Stimulated activated naive CD4-positive, alpha-beta T cell (primary cell): ENCODE results near the gene NELL2.
"Not testable (repeated sequence)": the region's sequence is repeated elsewhere in the genome, so short reads cannot be mapped to it uniquely, and the experiment has no call there.

ENCODE experiments used
- DNase-seq, 6 experiments: peaks; one replicate each; lab custom pipeline; 2025; lab: John Stamatoyannopoulos, UW

NELL2 gene

DNA sequence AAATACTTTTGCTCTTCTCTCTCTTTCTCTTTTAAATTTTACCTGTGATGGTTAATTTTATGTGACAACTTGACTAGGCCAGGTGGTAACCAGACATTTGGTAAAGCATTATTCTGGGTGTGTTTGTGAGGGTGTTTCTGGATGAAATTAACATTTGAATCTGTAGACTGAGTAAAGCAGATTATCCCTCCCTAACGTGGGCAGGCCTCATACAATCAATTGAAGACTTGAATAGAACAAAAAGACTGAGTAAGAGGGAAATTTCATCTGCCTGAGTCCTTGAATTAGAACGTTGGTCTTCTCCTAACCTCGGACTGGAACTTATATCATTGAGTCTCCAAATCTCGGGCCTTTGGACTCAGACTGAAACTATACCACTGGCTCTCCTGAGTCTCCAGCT lies 182.1 kb downstream of the NELL2 start:
- no peak for DNase-seq

- no peak for DNase-seq
Observed at GRCh38 chr12:44689587-44689986, 186.5 kb downstream of the NELL2 start.

GRCh38 chr12:44686821-44687432 lies 189.2 kb downstream of the NELL2 start:
- not testable (repeated sequence) for DNase-seq

- DNase-seq: no peak
Observed at GRCh38 chr12:44677724-44678123, 198.4 kb downstream of the NELL2 start.

DNA sequence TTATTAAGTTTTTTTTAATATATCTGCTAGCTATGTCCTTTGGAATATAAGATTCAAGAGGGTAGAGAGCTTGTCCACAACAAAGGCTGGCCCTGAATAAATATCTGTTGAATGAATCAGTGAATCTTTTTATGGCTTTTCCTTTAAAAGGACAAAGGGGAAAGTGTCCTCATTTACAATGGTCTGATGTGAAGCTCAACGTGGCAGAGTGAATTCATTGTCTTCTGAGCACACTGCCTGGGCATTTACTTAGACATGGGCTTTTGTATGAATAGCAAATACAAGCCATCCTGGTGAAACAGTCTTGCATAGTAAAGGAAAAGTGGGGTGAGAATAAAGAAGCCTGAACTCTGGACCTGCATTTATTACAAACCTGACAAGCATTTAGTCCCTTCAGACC lies 201.2 kb downstream of the NELL2 start:
- DNase-seq: no peak

DNA sequence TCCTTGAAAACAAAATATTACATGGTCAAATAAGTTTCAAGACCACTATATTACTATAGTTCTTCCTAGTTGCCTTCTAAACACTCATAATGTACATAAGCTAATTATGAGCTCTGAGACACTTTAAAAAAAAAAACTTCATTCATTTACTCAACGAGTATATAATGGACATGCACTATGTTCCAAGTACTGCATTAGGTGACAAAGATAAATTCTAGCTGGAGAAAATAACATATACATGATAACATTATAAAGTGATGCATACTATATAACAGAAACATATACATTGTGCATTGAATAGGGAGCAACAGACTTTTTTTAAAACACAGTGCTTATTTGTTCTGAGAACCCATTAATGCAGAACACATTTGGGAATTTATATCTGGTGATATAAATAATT lies 202.3 kb downstream of the NELL2 start:
- no peak for DNase-seq

GRCh38 chr12:44672042-44672441 lies 204.1 kb downstream of the NELL2 start:
- DNase-seq: no peak

DNA sequence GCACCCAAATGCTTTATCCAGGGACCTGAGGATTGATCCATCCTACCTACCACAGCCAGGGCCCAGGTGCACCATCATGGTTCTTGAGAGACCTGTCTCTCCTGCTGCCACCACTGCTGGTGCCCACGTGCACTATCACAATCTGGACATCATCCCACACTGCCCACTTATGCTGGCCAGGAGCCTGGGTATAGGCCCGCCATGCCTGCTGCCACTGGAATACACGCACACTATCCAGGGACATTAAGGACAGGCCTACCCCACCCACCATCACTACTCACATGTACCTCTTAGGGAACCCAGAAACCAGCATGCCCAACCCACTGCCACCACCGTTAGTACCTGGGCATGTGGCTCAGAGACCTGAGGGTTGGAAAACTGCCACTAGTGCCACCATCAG lies 207.7 kb downstream of the NELL2 start:
- no peak for DNase-seq

- no peak for DNase-seq
Observed at GRCh38 chr12:44667461-44667860, 208.7 kb downstream of the NELL2 start.

DNA sequence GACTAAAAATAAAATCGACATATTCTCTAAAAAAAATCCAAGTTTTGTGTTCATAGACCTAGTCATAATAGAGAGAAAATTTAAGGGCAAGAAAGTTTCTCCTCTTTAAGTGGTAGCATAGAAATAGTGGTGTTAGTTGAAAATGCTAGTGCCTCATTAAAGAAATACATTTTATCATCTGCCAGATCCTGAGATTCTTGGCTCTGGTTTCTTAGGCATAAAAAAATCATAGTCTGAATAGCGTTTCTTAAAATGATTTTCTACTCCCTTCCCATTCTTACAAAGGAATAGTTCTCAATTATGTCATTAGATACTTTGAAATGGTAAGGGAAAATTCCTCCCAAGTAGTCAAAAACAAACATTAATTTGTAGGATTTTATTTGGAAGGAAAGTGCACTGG lies 212.8 kb downstream of the NELL2 start:
- no peak for DNase-seq

GRCh38 chr12:44655846-44656245 lies 220.3 kb downstream of the NELL2 start:
- no peak for DNase-seq

DNA sequence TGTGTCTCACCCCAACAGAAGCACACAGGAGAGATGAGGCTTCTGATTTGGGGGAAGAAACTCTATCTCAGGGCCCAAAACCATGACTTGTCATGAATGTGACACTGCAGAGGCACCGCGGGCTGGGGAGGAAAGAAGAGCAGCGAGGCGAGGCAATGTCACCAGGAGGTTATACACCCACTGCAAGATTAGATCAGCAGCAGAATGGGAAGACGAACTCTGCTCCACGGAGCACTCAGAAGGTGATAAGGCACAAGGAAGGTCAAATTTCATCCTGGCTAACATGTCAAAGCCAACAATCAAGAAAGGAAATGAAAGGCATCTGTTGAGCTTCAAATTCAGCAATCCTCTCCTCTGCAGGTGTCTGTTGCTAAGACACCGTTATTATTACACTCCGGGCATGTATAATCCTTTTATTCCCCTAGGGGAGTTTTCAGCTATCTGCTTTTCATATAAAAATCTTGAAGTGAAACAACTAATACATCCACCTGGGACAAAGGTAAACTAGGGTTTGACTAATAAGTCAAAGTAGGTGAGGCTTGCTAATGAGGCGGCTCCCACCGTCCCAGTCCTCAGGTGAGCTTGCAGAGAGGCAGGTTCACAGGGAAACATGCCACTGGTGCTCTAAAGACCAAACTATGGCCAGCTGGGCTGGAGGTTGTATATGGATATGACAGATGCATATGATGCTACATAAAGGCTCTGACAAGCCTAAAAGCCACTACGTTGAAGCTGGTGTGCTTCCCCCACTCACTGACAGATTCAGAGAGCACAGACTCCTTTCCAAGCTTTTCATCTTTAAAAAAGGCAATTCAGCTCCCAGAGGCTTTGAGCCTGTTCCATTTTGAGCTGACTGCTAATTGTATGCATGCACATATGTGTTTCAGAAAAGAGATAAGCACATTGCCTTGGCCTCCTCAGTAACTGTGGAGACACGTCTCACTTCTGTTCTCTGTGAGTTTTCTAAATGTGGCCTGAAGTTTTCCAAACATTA lies 221.2 kb downstream of the NELL2 start:
- DNase-seq: no peak

- no peak for DNase-seq
Observed at GRCh38 chr12:44653861-44654527, 222.1 kb downstream of the NELL2 start.

GRCh38 chr12:44649693-44650092 lies 226.4 kb downstream of the NELL2 start:
- no peak for DNase-seq

GRCh38 chr12:44647917-44648690 lies 228.0 kb downstream of the NELL2 start:
- no peak for DNase-seq

DNA sequence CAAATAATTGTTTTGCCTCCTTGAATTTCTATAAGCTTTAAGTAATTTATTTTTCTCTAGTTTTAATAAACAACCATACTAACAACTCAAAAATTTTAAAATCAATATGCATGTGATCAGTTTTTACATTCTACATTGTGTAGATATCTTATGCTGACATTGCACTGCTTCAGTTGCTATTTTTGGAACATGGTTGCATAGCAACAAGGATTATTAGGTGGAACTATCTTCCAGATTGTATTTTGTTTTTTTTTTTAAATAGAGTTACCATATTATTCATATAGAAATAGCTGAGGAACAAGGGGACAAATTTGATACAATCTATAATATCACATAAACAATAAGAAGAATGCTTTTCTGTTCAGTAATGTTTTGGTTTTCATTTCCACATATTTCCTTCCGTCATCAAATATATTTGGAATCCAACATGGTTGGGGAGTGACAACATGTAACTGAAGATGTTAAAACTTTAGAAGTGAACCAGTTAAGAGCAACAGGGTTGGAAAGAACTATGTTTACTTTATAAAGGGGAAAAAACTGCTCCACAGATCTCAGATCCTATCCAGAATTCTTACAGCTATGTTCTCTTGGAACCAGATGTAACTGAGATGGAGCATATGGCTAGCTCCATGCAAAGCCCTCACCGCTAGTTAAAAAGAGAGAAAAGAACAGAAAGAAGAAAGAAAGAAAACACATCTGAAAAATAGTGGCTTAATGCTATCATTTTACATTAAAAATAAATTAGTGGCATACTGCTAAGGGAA lies 235.5 kb downstream of the NELL2 start:
- no peak for DNase-seq

DNA sequence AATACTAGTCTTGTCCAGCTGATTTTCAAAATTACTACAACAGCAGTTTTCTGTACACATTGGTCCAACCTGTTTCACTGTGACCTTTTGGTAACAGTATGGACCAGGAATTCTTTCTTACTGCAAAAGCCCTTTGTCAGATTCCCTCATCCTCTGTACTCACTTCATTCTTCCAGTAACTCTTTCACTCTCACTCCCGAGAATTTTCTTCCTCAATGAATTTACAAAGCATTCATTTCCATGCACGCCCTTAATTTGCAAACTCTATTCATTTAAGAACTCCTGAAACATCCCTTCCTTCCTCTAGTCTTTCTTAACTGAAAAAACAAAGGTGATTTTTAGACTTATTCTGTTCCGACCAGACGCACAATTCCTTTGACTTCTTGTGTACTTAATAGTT lies 238.2 kb downstream of the NELL2 start:
- no peak for DNase-seq

GRCh38 chr12:44628180-44628579 lies 247.9 kb downstream of the NELL2 start:
- DNase-seq: no peak

DNA sequence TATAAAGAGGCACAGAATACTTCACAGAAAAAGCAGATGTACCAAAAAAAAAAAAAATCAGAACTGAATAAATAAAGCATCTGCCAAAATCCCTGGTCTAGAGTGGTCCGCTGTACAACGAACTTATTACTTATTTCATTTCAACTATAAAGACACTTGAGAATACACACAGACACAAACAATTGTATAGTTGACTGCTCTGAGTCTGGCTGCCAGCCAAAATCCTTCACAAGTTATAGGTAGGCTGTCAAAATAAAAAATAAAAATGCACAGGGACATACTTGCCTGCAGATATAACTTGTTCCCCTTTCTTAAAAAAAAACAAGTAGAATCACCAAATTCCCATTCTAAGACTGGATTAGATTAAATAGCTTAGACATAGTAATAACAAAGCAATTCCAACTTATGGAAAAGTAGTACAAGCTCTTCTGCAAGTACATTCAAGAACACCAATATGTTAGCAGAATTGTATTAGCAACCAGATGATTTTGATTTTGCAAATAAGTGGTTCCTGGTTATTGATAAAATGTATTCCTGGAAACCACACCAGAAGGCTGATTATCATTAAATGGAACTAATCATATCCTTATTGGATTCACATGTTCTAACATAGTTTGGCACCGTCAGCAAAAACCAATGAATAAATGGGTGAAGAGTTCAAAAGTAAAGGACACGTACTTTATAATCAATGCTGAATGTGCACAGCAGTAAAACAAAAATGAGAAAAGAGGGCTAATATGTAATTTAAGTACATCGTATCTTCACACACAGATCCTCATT lies 248.5 kb downstream of the NELL2 start:
- DNase-seq: no peak

DNA sequence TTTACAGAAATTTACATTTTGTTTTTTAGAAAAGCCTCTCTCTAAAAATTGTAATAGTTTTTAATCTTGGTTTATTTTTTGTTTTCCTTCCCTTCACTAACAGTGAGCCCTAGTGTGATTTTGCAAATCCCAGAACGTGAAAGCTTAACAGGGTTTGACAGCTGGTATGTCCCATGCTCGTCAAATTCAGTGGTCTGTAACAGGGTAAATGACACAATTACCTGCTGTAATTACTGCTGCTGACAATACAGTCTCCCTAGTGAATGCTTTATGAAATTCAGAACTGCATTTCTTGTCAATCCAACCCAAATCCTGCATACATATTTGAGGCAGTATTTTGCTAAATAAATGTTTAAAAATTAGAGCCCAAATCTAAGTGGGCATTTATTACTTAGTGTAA lies 249.2 kb downstream of the NELL2 start:
- no peak for DNase-seq

DNA sequence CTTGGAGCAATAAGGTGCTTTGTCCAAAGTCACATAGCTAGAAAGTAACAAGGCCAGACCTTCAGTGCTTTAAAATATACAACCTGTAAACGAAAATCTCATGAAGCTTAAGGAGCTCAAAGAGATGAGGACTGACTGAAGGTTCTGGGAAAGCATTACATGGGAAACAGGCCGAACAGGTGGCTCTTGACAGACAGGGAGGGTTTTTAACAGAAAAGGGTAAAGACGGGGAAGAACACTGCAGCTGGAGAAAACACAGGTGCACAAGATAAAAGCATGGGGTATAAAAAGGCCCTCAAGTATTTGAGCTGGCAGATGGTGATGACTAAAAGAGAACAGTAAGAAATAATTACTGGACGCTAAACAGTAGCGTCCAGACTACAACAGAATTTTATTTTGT lies 257.2 kb downstream of the NELL2 start:
- no peak for DNase-seq
